ENCODE results near the gene HAUS8. TPM values are rescaled to one million over a fixed set of nuclear protein-coding genes. Genes with fewer than 3 reads are reported as not detected.

Gene HAUS8
- total and polyA plus RNA-seq, 2 of the 4 experiments (the other 2 are of a cell fraction): 3.4 to 14.2 TPM

DNA sequence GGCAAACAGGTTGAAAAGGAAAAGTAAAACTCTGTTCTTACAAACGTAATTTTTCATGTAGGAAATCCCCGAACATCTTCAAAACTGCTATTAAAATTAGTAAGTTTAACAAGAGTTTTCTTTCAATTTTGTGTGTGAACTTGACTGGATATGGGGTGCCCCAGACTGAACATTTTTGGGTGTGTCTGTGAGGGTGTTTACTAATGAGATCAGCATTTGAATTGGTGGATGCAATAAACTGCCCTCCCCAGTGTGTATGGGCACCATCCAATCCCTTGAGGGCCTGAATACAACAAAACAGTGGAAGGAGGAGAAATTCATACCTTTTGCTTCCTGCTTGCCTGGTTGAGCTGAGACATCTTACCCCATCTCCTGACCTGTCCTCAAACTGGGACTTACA is 11.8 kb downstream of the HAUS8 start:
- H3K27me3 ChIP-seq (ENCODE audit: control insufficient read depth, insufficient read depth, low read length): no peaks in the 10 kb centered on the region
- H2BK120ac ChIP-seq (ENCODE audit: low read depth, low read length): no peak overlapping the region
- no peak for ATAC-seq (ENCODE audit: low read depth)
- H3K23ac ChIP-seq (ENCODE audit: low read depth, low read length): no peak overlapping the region
- H3K18ac ChIP-seq (ENCODE audit: low read depth, low read length): no peak overlapping the region
- no peak overlapping the region for H2AK9ac ChIP-seq (replicated peaks; ENCODE audit: low read depth, low read length, poor library complexity)
- peaks cover 2% of the 10 kb centered on the region; the same call in 1 of the 2 replicates for H3K4me1 ChIP-seq (ENCODE audit: control insufficient read depth, insufficient read depth, low read length)
- H2AFZ ChIP-seq (replicated peaks; ENCODE audit: low read length, poor library complexity): no peak overlapping the region
- no peak overlapping the region for H3K4ac ChIP-seq (ENCODE audit: low read depth, low read length)
- no peak overlapping the region for H2AK5ac ChIP-seq (ENCODE audit: low read depth, low read length)
- no peak overlapping the region for H3K56ac ChIP-seq (ENCODE audit: extremely low read depth, insufficient read depth, low read length)
- DNase-seq: no peak
- POLR2A ChIA-PET (ENCODE audit: unreplicated experiment): no interaction called here
- WGBS, 2 experiments (ENCODE audit: extremely low coverage in 2 of 2, insufficient read length in 1 of 2): no CpG with 5 or more reads among the region's 2 CpGs
- no peak overlapping the region for H4K91ac ChIP-seq (ENCODE audit: insufficient read depth, low read depth, low read length)
- peaks cover 49 to 62% of the 10 kb centered on the region in 2 experiments for H3K79me1 ChIP-seq (ENCODE audit: low read depth in 1 of 2, low read length in 2 of 2)
- peaks cover 10% of the 10 kb centered on the region for H3K36me3 ChIP-seq (ENCODE audit: control insufficient read depth, insufficient read depth, low read length)
- CTCF ChIA-PET: no interaction called here
- intact Hi-C loops (cut with micrococcal nuclease) (no loop called here), dilution Hi-C loops (cut with HindIII; ENCODE audit: low sequenced_read_pairs, unreplicated experiment) (no loop called here), in situ Hi-C loops (cut with MboI; ENCODE audit: low sequenced_read_pairs) (no loop called here)
- no peak overlapping the region for H3K27ac ChIP-seq (ENCODE audit: insufficient read depth, low read length)
- no peak overlapping the region for H2BK5ac ChIP-seq (ENCODE audit: low read depth, low read length, poor library complexity, severe bottlenecking)
- H3K4me3 ChIP-seq (ENCODE audit: insufficient read depth, low read depth, low read length): no peak overlapping the region
- no peak overlapping the region for H4K5ac ChIP-seq (ENCODE audit: low read depth, low read length)
- no peak overlapping the region for H4K8ac ChIP-seq (ENCODE audit: low read depth in 2 of 2, low read length in 2 of 2)
- BruUV-seq (replicated peaks): no TSS peak
- no peak overlapping the region for H3K9ac ChIP-seq (ENCODE audit: low read depth, low read length)
- no peak overlapping the region for H3K14ac ChIP-seq (replicated peaks; ENCODE audit: low read depth, low read length)
- TF ChIP-seq POLR2A (IDR thresholded peaks at IDR 0.05; ENCODE audit: low read depth, low read length) (no peak), USF2 (IDR thresholded peaks at IDR 0.05; ENCODE audit: low read depth, low read length) (no peak), SMC3 (IDR thresholded peaks at IDR 0.05; ENCODE audit: low read depth, low read length) (no peak), CHD1 (IDR thresholded peaks at IDR 0.05; ENCODE audit: low read depth, low read length) (no peak), MXI1 (IDR thresholded peaks at IDR 0.05; ENCODE audit: borderline replicate concordance, low read depth, low read length) (no peak), CTCF (conservative IDR thresholded peaks at IDR 0.05; ENCODE audit: low read depth, low read length) (no peak), RAD21 (IDR thresholded peaks at IDR 0.05; ENCODE audit: low read length) (no peak), MAZ (IDR thresholded peaks at IDR 0.05; ENCODE audit: borderline replicate concordance, low read depth, low read length) (no peak), CEBPB (IDR thresholded peaks at IDR 0.05; ENCODE audit: low read depth, low read length) (no peak), NFE2L2 (IDR thresholded peaks at IDR 0.05; ENCODE audit: low read depth, low read length) (no peak), FOS (IDR thresholded peaks at IDR 0.05; ENCODE audit: low read depth, low read length) (no peak)
- H3K9me1 ChIP-seq (ENCODE audit: insufficient read depth, low read length): 0 out of 2 replicates have a peak, but pooled peaks cover 5% of the 10 kb centered on the region
- no peak overlapping the region for H2BK15ac ChIP-seq (ENCODE audit: low read depth, low read length)
- no peak overlapping the region for H3K4me2 ChIP-seq (ENCODE audit: low read depth, low read length)
- peaks cover 3% of the 10 kb centered on the region; the same call in 1 of the 2 replicates for H4K20me1 ChIP-seq (ENCODE audit: insufficient read depth, low read length)
- H3K9me3 ChIP-seq (ENCODE audit: control insufficient read depth, insufficient read depth, low read length): peaks cover 8% of the 10 kb centered on the region
- H2BK20ac ChIP-seq (ENCODE audit: low read depth, low read length): no peak overlapping the region
